ENCODE results near the gene POLR1E.

DNA sequence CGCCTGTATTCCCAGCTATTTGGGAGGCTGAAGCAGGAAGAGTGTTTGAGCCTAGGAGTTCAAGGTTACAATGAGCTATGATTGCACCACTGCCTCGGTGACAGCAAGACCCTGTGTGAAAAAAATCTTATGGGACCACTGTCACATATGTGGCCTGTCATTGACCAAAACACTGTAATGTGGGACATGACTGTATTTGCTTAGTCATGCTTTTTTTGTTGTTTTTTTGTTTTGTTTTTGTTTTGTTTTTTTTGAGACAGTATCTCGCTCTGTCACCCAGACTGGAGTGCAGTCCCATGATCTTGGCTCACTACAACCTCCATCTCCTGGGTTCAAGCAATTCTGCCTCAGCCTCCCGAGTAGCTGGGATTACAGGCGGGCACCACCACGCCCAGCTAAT lies 13.5 kb downstream of the POLR1E start:
- TF ChIP-seq, protein P1, sequence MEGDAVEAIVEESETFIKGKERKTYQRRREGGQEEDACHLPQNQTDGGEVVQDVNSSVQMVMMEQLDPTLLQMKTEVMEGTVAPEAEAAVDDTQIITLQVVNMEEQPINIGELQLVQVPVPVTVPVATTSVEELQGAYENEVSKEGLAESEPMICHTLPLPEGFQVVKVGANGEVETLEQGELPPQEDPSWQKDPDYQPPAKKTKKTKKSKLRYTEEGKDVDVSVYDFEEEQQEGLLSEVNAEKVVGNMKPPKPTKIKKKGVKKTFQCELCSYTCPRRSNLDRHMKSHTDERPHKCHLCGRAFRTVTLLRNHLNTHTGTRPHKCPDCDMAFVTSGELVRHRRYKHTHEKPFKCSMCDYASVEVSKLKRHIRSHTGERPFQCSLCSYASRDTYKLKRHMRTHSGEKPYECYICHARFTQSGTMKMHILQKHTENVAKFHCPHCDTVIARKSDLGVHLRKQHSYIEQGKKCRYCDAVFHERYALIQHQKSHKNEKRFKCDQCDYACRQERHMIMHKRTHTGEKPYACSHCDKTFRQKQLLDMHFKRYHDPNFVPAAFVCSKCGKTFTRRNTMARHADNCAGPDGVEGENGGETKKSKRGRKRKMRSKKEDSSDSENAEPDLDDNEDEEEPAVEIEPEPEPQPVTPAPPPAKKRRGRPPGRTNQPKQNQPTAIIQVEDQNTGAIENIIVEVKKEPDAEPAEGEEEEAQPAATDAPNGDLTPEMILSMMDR (IDR thresholded peaks at IDR 0.05): no peak
- no peak for TF ChIP-seq SP1 (CRISPR knock-in tag; conservative IDR thresholded peaks at IDR 0.05)
- TF ChIP-seq ZNF121 (CRISPR knock-in tag; IDR thresholded peaks at IDR 0.05): no peak
- TF ChIP-seq, protein P2, sequence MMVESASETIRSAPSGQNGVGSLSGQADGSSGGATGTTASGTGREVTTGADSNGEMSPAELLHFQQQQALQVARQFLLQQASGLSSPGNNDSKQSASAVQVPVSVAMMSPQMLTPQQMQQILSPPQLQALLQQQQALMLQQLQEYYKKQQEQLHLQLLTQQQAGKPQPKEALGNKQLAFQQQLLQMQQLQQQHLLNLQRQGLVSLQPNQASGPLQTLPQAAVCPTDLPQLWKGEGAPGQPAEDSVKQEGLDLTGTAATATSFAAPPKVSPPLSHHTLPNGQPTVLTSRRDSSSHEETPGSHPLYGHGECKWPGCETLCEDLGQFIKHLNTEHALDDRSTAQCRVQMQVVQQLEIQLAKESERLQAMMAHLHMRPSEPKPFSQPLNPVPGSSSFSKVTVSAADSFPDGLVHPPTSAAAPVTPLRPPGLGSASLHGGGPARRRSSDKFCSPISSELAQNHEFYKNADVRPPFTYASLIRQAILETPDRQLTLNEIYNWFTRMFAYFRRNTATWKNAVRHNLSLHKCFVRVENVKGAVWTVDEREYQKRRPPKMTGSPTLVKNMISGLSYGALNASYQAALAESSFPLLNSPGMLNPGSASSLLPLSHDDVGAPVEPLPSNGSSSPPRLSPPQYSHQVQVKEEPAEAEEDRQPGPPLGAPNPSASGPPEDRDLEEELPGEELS (CRISPR knock-in tag; IDR thresholded peaks at IDR 0.05): no peak

Data from WTC11 (cell line).